Neural progenitor cell (in vitro differentiated cells): Measurements from ENCODE around the gene MACC1.

Experiments
- EZH2 ChIP-seq: fragments of 200-600 bp; sonication (generic); IDR thresholded peaks from 2 replicates; pipeline ENCODE4 v1.6.1; 2017; ENCODE audit warnings: antibody characterized with exemption, mild to moderate bottlenecking, moderate library complexity
- EZH2phosphoT487 ChIP-seq: fragments of 200-600 bp; sonication (generic); IDR thresholded peaks from 2 replicates; pipeline ENCODE4 v1.6.1; 2017; ENCODE audit warnings: antibody characterized with exemption
- TF ChIP-seq, protein P1 (sequence below): fragments of 200-600 bp; sonication (generic); IDR thresholded peaks from 2 replicates; pipeline ENCODE4 v1.5.1; 2017; ENCODE audit warnings: antibody characterized with exemption, mild to moderate bottlenecking

- TF ChIP-seq, protein P1, sequence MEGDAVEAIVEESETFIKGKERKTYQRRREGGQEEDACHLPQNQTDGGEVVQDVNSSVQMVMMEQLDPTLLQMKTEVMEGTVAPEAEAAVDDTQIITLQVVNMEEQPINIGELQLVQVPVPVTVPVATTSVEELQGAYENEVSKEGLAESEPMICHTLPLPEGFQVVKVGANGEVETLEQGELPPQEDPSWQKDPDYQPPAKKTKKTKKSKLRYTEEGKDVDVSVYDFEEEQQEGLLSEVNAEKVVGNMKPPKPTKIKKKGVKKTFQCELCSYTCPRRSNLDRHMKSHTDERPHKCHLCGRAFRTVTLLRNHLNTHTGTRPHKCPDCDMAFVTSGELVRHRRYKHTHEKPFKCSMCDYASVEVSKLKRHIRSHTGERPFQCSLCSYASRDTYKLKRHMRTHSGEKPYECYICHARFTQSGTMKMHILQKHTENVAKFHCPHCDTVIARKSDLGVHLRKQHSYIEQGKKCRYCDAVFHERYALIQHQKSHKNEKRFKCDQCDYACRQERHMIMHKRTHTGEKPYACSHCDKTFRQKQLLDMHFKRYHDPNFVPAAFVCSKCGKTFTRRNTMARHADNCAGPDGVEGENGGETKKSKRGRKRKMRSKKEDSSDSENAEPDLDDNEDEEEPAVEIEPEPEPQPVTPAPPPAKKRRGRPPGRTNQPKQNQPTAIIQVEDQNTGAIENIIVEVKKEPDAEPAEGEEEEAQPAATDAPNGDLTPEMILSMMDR: no peak
- TF ChIP-seq EZH2: no peak
- no peak for TF ChIP-seq EZH2phosphoT487
Observed at GRCh38 chr7:20141002-20141345, 76.2 kb downstream of the MACC1 start.
